Stimulated activated CD8-positive, alpha-beta memory T cell treated with anti-CD3 and anti-CD28 coated beads, Interleukin-7, amount 100 ng/mL, for 48 hours (primary cell): ENCODE data around the gene BATF.

Experiments used
- DNase-seq, 2 donors: peaks; one replicate each; pipeline ENCODE4 v3.0.0-alpha.2; 2020; ENCODE audit warnings: low read depth in 1 of 2; ENCODE audit errors: extremely low read depth in 1 of 2

Gene BATF

GRCh38 chr14:75591987-75592575, 69.8 kb downstream of the BATF start:
- DNase-seq = no peak

GRCh38 chr14:75595226-75595625, 73.0 kb downstream of the BATF start:
- DNase-seq = no peak
